Neuron (in vitro differentiated cells): ENCODE data around the gene ELK3.

Experiments used
- H2AFZ ChIP-seq: one replicate; pipeline ENCODE4 v1.6.1; 2013; ENCODE audit warnings: low read depth, mild to moderate bottlenecking, inconsistent platforms, low read length, moderate library complexity
- H3K27me3 ChIP-seq: one replicate; pipeline ENCODE4 v1.6.1; 2013; ENCODE audit warnings: low read length; ENCODE audit not compliant: insufficient read depth
- H3K36me3 ChIP-seq: one replicate; pipeline ENCODE4 v1.6.1; 2013; ENCODE audit warnings: low read length; ENCODE audit not compliant: insufficient read depth
- H3K4me1 ChIP-seq: one replicate; pipeline ENCODE4 v1.6.1; 2013; ENCODE audit warnings: low read length; ENCODE audit not compliant: insufficient read depth
- H3K4me3 ChIP-seq: 2 replicates; pipeline ENCODE4 v1.5.1; 2013; ENCODE audit warnings: mild to moderate bottlenecking, low read length, moderate library complexity
- H3K9me3 ChIP-seq: one replicate; pipeline ENCODE4 v1.6.1; 2013; ENCODE audit warnings: low read length

Gene ELK3

GRCh38 chr12:96237035-96237434 is 42.9 kb downstream of the ELK3 start:
- Histone ChIP-seq H2AFZ (no peak overlapping the region), H3K9me3 (no peaks in the 10 kb centered on the region), H3K27me3 (no peaks in the 10 kb centered on the region), H3K4me3 (no peak overlapping the region), H3K4me1 (peaks cover 16% of the 10 kb centered on the region), H3K36me3 (no peaks in the 10 kb centered on the region)

- no peaks in the 10 kb centered on the region for H3K9me3 ChIP-seq
- no peak overlapping the region for H3K4me3 ChIP-seq
- no peak overlapping the region for H2AFZ ChIP-seq
- H3K4me1 ChIP-seq, result peaks cover 16% of the 10 kb centered on the region
- no peaks in the 10 kb centered on the region for H3K36me3 ChIP-seq
- no peaks in the 10 kb centered on the region for H3K27me3 ChIP-seq
Observed at GRCh38 chr12:96237465-96238077, 43.4 kb downstream of the ELK3 start.

- Histone ChIP-seq H3K9me3 (no peaks in the 10 kb centered on the region), H3K4me1 (peaks cover 16% of the 10 kb centered on the region), H3K36me3 (no peaks in the 10 kb centered on the region), H3K4me3 (no peak overlapping the region), H2AFZ (no peak overlapping the region), H3K27me3 (no peaks in the 10 kb centered on the region)
Observed at GRCh38 chr12:96238336-96239047, 44.3 kb downstream of the ELK3 start.

GRCh38 chr12:96239711-96240635 is 45.8 kb downstream of the ELK3 start:
- Histone ChIP-seq H3K27me3 (no peaks in the 10 kb centered on the region), H2AFZ (peak overlapping the region; percentile 64), H3K36me3 (no peaks in the 10 kb centered on the region), H3K4me3 (no peak overlapping the region), H3K9me3 (no peaks in the 10 kb centered on the region), H3K4me1 (peaks cover 16% of the 10 kb centered on the region)

- H3K4me1 ChIP-seq, result peaks cover 16% of the 10 kb centered on the region
- H3K27me3 ChIP-seq, result no peaks in the 10 kb centered on the region
- H2AFZ ChIP-seq, result peak overlapping the region; percentile 64
- H3K4me3 ChIP-seq, result no peak overlapping the region
- H3K36me3 ChIP-seq, result no peaks in the 10 kb centered on the region
- H3K9me3 ChIP-seq, result no peaks in the 10 kb centered on the region
Observed at GRCh38 chr12:96240656-96241055, 46.5 kb downstream of the ELK3 start.

GRCh38 chr12:96241431-96241830 is 47.3 kb downstream of the ELK3 start:
- Histone ChIP-seq H3K4me3 (no peak overlapping the region), H3K27me3 (no peaks in the 10 kb centered on the region), H2AFZ (no peak overlapping the region), H3K36me3 (no peaks in the 10 kb centered on the region), H3K4me1 (peaks cover 16% of the 10 kb centered on the region), H3K9me3 (no peaks in the 10 kb centered on the region)

GRCh38 chr12:96241846-96242256 is 47.7 kb downstream of the ELK3 start:
- Histone ChIP-seq H3K4me1 (peaks cover 16% of the 10 kb centered on the region), H3K27me3 (no peaks in the 10 kb centered on the region), H2AFZ (no peak overlapping the region), H3K36me3 (no peaks in the 10 kb centered on the region), H3K4me3 (no peak overlapping the region), H3K9me3 (no peaks in the 10 kb centered on the region)

GRCh38 chr12:96242597-96242996 is 48.4 kb downstream of the ELK3 start:
- H3K9me3 ChIP-seq, result no peaks in the 10 kb centered on the region
- no peak overlapping the region for H3K4me3 ChIP-seq
- no peak overlapping the region for H2AFZ ChIP-seq
- H3K27me3 ChIP-seq, result no peaks in the 10 kb centered on the region
- H3K36me3 ChIP-seq, result no peaks in the 10 kb centered on the region
- peaks cover 16% of the 10 kb centered on the region for H3K4me1 ChIP-seq

GRCh38 chr12:96244826-96245225 is 50.7 kb downstream of the ELK3 start:
- no peaks in the 10 kb centered on the region for H3K36me3 ChIP-seq
- no peak overlapping the region for H3K4me3 ChIP-seq
- no peaks in the 10 kb centered on the region for H3K27me3 ChIP-seq
- H3K9me3 ChIP-seq, result no peaks in the 10 kb centered on the region
- H3K4me1 ChIP-seq, result peaks cover 11% of the 10 kb centered on the region
- no peak overlapping the region for H2AFZ ChIP-seq

- H3K36me3 ChIP-seq, result no peaks in the 10 kb centered on the region
- no peaks in the 10 kb centered on the region for H3K4me1 ChIP-seq
- no peaks in the 10 kb centered on the region for H3K27me3 ChIP-seq
- H3K9me3 ChIP-seq, result peaks cover 2% of the 10 kb centered on the region
- H3K4me3 ChIP-seq, result no peak overlapping the region
- no peak overlapping the region for H2AFZ ChIP-seq
Observed at GRCh38 chr12:96246926-96247505, 52.8 kb downstream of the ELK3 start.

- H2AFZ ChIP-seq, result no peak overlapping the region
- peaks cover 2% of the 10 kb centered on the region for H3K9me3 ChIP-seq
- H3K36me3 ChIP-seq, result no peaks in the 10 kb centered on the region
- no peaks in the 10 kb centered on the region for H3K4me1 ChIP-seq
- no peak overlapping the region for H3K4me3 ChIP-seq
- H3K27me3 ChIP-seq, result no peaks in the 10 kb centered on the region
Observed at GRCh38 chr12:96247563-96247962, 53.4 kb downstream of the ELK3 start.

GRCh38 chr12:96248136-96248931 is 54.2 kb downstream of the ELK3 start:
- Histone ChIP-seq H3K4me1 (no peaks in the 10 kb centered on the region), H2AFZ (no peak overlapping the region), H3K27me3 (no peaks in the 10 kb centered on the region), H3K4me3 (no peak overlapping the region), H3K36me3 (no peaks in the 10 kb centered on the region), H3K9me3 (peaks cover 2% of the 10 kb centered on the region)
